Measurements from ENCODE around the gene PRR18.

The PRR18 gene

GRCh38 chr6:166305562-166306117 is 2.6 kb downstream of the PRR18 start:
- DNase-seq: no peak

- no peak for DNase-seq
Measured at GRCh38 chr6:166304106-166304505, 4.1 kb downstream of the PRR18 start.

DNA sequence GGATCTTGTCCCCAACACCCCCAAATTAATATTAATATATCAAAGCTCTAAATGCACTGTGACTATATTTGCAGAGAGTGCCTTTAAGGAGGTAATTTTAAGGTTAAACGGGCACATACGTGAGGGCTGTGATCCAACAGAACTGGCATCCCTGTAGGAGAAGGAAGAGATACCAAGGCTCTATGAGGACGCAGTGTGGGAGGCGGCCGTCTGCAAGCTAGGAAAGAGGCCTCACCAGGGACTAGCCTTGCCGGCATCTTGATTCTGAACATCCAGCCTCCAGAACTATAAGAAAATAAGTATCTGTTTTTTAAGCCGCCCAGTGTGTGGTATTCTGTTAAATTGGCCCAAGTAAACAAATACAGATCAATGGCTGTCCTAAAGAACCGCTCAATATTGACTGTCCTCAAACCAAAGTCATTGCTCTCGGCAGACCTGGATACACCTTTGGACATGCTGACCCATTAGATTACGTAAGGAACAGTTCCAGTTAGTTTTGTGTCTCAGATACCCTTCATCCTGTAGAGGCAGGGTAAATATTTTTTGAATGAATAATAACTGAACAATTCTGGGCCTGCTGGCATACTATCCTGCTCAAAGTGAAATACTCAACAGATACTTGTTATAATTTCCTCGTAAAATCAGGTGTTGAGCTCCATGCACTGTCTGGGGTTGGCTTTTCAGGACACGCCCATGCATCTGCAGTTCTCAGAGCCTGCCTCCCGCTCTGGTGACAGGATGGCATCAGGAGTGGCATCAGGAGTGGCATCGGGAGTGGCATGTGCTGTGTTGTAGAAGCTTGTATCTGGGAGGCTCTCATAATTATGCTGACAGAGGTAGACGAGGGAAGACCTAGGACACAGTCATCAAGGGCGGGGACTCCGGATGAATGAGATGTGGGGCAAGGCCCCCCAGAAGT is 6.3 kb downstream of the PRR18 start:
- no peak for DNase-seq

DNA sequence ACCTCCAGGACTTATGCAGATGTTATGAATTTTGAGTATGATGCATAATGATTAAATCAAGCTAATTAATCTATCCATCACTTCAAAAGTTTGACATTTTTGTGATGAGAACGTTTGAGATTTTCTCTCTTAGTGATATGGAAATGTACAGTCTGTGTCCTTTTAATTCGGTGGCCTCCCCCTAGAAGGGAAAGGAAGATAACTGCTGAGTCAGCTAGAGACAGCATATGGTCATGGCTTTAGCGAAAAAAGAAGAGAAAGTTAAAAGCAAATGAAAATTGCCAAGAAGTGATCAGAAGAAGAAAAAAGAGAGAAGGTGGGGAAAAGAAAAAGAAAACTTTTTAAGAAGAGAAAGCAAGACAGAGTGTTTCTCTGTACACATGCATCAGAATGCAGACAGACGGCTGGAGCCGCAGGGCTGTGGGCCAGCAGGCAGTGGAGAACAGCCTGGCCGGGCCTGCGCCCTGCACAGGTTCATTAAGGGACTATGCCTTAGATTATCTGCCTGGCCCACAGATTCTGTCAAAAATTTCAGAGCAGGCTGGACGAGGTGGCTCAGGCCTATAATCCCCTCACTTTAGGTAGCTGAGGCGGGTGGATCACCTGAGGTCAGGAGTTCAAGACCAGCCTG is 7.7 kb downstream of the PRR18 start:
- DNase-seq: no peak

DNA sequence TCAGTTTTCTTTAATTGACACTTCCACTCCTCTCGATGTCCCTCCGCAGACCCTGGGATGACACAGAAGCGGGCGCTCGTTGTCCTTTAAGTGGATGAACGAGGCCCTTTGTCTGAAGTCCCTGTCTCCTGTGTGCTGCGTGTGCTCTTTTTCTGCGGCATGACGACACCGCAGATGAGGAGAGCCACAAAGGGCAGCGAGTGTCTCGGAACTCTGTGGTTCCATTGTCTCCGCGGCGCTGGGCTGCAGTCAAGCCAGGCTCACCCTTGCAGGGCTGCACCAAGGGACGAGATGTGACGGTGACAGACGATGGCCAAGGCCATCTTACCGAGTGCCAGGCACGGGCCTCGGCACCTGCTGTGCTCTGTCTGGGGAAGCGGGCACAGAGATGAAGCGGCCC is 10.6 kb downstream of the PRR18 start:
- no peak for DNase-seq

DNA sequence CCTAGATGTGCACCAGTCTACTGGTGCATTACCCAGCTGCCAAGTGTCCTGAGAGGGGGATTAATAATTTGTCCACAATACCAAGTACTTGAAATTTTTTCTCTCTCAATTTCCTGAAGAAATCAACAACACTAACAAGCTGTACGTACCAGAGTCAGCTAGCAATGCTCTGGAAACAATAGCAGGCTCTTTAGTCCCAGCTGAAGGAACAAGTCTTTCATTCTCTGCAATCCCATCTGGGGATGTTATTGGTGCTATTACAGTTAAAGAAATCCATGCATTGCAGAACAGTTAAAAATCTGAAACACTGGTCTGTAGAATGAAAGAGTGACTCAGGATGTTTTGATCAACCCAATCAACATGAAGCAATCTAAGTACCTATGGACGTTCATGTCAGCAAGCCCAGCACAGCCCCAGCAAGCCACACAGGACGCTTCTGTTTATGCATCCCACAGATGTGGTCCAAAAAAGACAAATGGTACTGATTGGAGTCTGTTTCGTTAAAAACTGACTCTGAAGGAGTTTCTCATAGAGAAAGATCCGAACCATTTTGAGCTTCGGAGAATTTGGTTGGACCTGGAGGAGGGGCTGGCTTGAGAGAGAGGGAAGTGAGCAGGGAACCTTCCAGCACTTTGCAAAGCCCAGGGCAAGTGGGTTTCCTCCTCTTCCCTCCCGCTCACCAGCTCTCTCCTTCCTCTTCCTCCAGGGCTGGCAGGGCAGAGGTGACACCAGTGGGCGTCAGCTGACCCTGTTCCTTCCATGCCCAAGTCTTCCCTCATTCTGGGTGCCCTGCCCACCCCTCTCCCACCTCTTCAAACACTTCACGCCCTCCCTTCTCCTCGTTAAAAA is 11.9 kb downstream of the PRR18 start:
- no peak for DNase-seq

- DNase-seq: no peak
Measured at GRCh38 chr6:166293731-166294584, 14.2 kb downstream of the PRR18 start.

- no peak for DNase-seq
Measured at GRCh38 chr6:166289207-166290060, 18.8 kb downstream of the PRR18 start.

DNA sequence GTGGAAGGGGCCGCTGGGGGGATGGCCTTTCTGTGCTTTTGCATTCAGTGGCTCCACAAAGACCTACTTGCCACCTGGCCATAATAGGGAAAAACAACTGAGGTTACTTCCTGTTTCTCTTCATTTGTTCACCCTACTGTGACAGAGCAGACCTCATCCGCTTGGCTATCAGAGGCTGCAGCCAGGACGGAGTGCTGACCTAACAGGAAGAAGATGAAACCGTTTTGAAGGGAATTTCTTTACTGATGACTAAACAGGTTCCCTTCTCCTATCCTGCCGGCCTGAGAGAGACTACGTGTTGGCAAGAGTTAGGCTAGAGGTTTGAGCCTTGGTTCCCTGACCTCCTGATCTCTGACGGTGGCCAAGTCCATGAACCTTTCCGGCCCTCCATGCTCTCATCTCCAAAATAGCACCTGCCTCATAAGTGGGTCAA is 21.3 kb downstream of the PRR18 start:
- DNase-seq: no peak

DNA sequence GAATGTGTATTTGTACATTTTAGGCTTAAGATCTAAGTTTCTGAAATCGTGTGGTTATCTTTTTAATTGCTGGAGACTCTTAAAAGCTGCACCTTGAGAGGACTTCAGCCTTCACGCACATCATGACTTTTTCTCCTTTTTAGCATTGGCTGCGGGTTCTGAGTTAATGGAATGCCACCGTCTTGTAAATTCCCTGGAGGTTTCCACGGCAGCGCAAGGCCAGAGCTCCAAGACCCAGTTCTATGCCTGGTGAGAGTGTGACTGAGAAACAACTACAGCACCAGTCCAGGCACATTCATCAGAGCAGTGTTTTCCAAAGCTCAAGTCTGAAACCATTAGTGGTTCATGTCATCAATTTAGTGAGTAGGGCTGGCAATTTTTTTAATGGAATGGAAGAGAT is 23.0 kb downstream of the PRR18 start:
- no peak for DNase-seq

DNA sequence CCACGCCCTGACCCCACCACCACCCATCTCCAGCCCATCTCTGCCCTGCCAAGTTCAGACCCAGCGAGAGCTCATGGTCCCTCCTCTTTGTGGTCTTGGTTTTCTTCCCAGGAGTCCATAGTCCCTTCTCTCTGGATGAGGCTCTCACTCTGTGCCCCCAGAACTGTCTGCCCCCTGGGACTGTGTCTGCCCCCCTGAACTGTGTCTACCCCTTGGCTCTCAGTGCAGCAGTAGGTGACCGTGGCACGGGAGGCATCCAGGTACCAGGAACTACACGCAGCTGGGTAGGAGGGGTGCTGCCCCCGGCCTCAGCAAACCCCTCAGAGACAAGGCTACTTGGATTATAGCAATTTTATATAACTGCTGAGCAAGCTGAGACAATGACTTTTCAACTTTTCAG is 23.6 kb downstream of the PRR18 start:
- no peak for DNase-seq

DNA sequence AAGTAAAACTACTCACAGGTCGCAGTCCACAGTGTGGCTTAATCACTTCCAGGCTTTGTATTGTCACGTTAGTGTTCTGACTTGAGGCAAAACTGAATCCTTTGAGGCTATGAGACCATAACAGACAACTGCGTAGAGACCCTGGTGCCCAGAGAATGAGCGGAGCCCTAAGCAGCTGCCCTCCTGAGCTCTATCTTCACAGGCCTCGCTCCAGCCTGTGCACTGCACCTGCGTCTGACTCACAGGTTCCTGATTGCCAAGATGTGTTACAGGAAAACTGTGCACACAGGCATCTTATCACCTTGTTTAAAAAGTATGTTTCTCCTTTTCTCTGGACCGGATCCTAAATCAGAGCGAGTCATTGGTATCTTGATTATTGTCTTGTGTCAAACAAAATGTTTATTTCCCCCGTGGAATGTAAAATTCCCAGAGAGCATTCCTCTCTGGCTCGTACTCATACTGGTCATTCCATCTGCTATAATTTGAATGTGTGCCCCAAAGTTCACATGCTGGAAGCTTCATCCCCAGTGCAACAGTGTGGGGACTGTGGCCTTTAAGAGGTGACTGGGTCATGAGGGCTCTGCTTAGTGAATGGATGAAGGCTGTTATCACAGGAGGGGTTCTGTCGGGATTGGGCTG is 25.7 kb downstream of the PRR18 start:
- no peak for DNase-seq

DNA sequence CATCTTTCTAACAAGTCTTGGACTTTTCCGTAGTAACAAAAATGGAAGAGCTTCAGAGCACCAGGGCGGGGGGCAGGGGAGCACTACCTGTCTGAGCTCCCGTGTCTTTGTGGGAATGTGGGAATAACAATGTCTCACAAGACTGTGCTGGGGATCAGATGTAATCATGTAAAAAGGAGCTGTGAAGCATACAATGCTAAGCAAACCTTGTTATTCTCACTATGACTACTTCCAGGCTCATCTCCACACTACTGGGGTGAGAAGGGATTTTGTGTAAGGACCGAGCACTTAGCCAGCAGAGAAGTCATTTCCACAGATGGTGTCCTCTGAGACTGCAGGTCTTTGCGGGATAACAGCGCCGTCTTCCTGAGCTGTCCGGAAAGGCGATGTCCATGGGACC is 27.1 kb downstream of the PRR18 start:
- no peak for DNase-seq

- no peak for DNase-seq
Measured at GRCh38 chr6:166279393-166279679, 28.9 kb downstream of the PRR18 start.

DNA sequence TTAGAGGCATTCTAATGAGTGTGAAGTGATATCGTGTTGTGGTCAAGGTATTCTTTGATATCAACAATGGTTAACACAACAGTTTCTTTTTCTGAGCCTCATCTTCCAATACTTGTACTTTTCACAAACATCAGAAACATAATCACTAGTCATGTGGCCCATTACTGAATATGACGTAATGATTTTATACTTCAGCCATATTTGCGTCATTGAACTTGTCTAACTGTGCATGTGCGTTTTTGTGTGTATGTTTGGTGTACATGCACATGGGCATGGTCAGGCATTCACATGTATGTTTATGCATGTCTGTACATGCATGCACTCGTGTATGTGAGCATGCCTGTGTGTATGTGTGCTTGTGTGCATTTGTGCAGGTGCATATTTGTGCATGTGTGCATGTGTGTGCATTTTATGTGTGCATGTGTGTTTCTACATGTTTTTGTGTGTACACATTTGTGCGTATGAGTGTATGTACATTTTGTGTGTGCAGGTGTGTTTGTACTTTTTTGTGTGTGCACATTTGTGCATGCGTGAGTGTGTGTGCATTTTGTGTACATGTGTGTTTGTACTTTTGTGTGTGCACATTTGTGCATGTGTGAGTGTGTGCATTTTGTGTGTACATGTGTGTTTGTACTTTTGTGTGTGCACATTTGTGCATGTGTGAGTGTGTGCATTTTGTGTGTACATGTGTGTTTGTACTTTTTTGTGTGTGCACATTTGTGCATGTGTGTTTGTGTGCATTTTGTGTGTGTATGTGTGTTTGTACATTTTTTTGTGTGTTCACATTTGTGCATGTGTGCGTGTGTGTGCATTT is 29.4 kb downstream of the PRR18 start:
- no peak for DNase-seq

- no peak for DNase-seq
Measured at GRCh38 chr6:166277892-166278578, 30.2 kb downstream of the PRR18 start.

DNA sequence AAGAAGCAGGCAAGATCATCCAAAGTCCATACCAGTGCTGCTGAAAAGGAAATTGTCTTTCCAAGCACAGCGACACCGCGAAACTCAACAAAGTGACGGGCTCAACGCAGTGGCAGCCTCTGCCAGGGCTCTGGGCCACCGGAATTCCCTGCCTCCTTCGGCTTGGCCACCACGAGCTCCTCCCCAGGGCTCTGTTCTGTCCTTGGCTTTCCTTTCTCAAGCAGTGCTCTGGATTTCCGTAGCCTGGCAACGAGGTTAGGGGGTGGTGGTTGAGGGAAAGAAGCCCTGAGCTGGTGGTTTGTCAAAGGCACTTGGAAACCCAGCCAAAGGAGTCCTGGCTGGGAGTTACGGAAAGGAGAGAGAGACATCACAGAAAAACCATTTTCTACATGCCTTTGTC is 31.2 kb downstream of the PRR18 start:
- no peak for DNase-seq

- no peak for DNase-seq
Measured at GRCh38 chr6:166275714-166276166, 32.5 kb downstream of the PRR18 start.

- no peak for DNase-seq
Measured at GRCh38 chr6:166274739-166275370, 33.3 kb downstream of the PRR18 start.
